Lung (tissue), 12 donors: ENCODE results near the gene ARHGAP20. TPM values are rescaled to one million over a fixed set of nuclear protein-coding genes. Genes with fewer than 3 reads are reported as not detected.

Experiments
- ATAC-seq: fragments of 200-7000 bp; cut with Tn5 transposase; one replicate; pipeline ENCODE4 v1.9.1; 2020; ENCODE audit warnings: moderate number of reproducible peaks; ENCODE audit not compliant: insufficient read depth, low FRiP score
- DNase-seq, 3 donors: peaks; one replicate each; pipeline ENCODE4 v3.0.0-alpha.2; 2013 to 2017
- H3K27ac ChIP-seq, 2 donors: one replicate each; pipeline ENCODE4 v1.5.1; 2013; ENCODE audit warnings: mild to moderate bottlenecking in 2 of 2, moderate library complexity in 2 of 2, control low read depth in 1 of 2, inconsistent platforms in 1 of 2, low read depth in 1 of 2, low read length in 1 of 2
- H3K27me3 ChIP-seq, 3 donors: one replicate each; pipeline ENCODE4 v1.5.1; 2013; ENCODE audit warnings: low read length in 2 of 3; ENCODE audit not compliant: control insufficient read depth in 3 of 3, insufficient read depth in 3 of 3
- H3K36me3 ChIP-seq, 4 donors: one replicate each; pipeline ENCODE4 v1.5.1; 2013; ENCODE audit warnings: low read length in 4 of 4, mild to moderate bottlenecking in 1 of 4, moderate library complexity in 1 of 4; ENCODE audit not compliant: control insufficient read depth in 4 of 4, insufficient read depth in 4 of 4
- H3K4me1 ChIP-seq, 5 donors: one replicate each; pipeline ENCODE4 v1.5.1; 2013; ENCODE audit warnings: low read length in 5 of 5, mild to moderate bottlenecking in 2 of 5, moderate library complexity in 1 of 5; ENCODE audit not compliant: control insufficient read depth in 5 of 5, insufficient read depth in 5 of 5
- H3K4me3 ChIP-seq: one replicate; pipeline ENCODE4 v1.5.1; 2013; ENCODE audit warnings: mild to moderate bottlenecking, control low read depth, moderate library complexity
- H3K9ac ChIP-seq, 2 donors: one replicate each; pipeline ENCODE4 v1.5.1; 2013; ENCODE audit warnings: low read length in 2 of 2, control low read depth in 1 of 2; ENCODE audit not compliant: insufficient read depth in 1 of 2
- H3K9me3 ChIP-seq, 4 donors: one replicate each; pipeline ENCODE4 v1.5.1; 2013; ENCODE audit warnings: low read length in 3 of 4, mild to moderate bottlenecking in 1 of 4, moderate library complexity in 1 of 4; ENCODE audit not compliant: control insufficient read depth in 4 of 4, insufficient read depth in 3 of 4
- CTCF ChIP-seq: IDR thresholded peaks from 2 replicates; pipeline ENCODE4 v1.5.1; 2012; ENCODE audit warnings: mild to moderate bottlenecking; ENCODE audit errors: control extremely low read depth, extremely low read depth
- WGBS, 2 donors: extraction: QIAGEN DNeasy Blood & Tissue Kit; methylation state at CpG; one replicate each; pipeline ENCODE4 v1.1.7; 2013; 5-methylcytosine and 5-hydroxymethylcytosine counted together
- polyA plus RNA-seq, 2 donors: library from polyadenylated mRNA; stranded (reverse); fragments of 200-250 nt; gene quantifications; one replicate each; pipeline ENCODE4 v1.2.1, GENCODE V29; 2013
- total RNA-seq, 2 donors: library from RNA; depleted of rRNA in 1 of 2; stranded (reverse); fragments of >200 nt in 1 of 2; gene quantifications; one replicate each; pipeline ENCODE4 v1.2.1, GENCODE V29; 2014 to 2021
- donor health status: control.
- donor health status: control.
- donor health status: Bipolar disorder and iron deficiency.
- donor health status: healthy.
- donor health status: DM: yes; HTN: yes; CAD: no.

ARHGAP20 gene
- total and polyA plus RNA-seq, 4 donors, result 0.67 to 20.9 (median 3.0) TPM

GRCh38 chr11:110606415-110606814, 105.8 kb downstream of the ARHGAP20 start:
- Histone ChIP-seq H3K9ac (no peak overlapping the region), H3K4me3 (no peak overlapping the region), H3K4me1 (peaks cover 0 to 10% (median 0%) of the 10 kb centered on the region in 5 donors), H3K27ac (no peak overlapping the region), H3K9me3 (no peaks in the 10 kb centered on the region), H3K36me3 (peaks cover 0 to 26% (median 13%) of the 10 kb centered on the region in 4 donors), H3K27me3 (no peaks in the 10 kb centered on the region)
- WGBS, 2 donors, result 73% methylated on average over 6 of the region's 6 CpGs
- DNase-seq, result peak in 2 of 3 donors; percentile 23 to 40
- no peak for TF ChIP-seq CTCF
- no peak for ATAC-seq

- no peak for TF ChIP-seq CTCF
- H3K36me3 ChIP-seq, result peaks cover 0 to 38% (median 14%) of the 10 kb centered on the region in 4 donors
- WGBS, 2 donors, result 89% methylated on average over 4 of the region's 4 CpGs
- peaks cover 0 to 9% (median 0%) of the 10 kb centered on the region in 5 donors for H3K4me1 ChIP-seq
- H3K27ac ChIP-seq, result no peak overlapping the region
- no peak overlapping the region for H3K9ac ChIP-seq
- H3K9me3 ChIP-seq, result peaks cover 0 to 9% (median 2%) of the 10 kb centered on the region in 4 donors
- ATAC-seq, result no peak
- peak; percentile 70 to 89 (median 89) for DNase-seq
- no peaks in the 10 kb centered on the region for H3K27me3 ChIP-seq
- H3K4me3 ChIP-seq, result no peak overlapping the region
Measured at GRCh38 chr11:110601936-110602335, 110.3 kb downstream of the ARHGAP20 start.

GRCh38 chr11:110600322-110600721, 111.9 kb downstream of the ARHGAP20 start:
- Histone ChIP-seq H3K9me3 (peaks cover 0 to 9% (median 2%) of the 10 kb centered on the region in 4 donors), H3K9ac (no peak overlapping the region), H3K4me1 (peaks cover 0 to 4% (median 0%) of the 10 kb centered on the region in 5 donors), H3K36me3 (peaks cover 0 to 38% (median 14%) of the 10 kb centered on the region in 4 donors), H3K27me3 (no peaks in the 10 kb centered on the region), H3K4me3 (no peak overlapping the region), H3K27ac (no peak overlapping the region)
- DNase-seq (no peak), ATAC-seq (no peak)
- TF ChIP-seq CTCF, result no peak
- 89 to 95% methylated on average over 4 of the region's 4 CpGs for WGBS, 2 donors

GRCh38 chr11:110599207-110599606, 113.0 kb downstream of the ARHGAP20 start:
- TF ChIP-seq CTCF, result no peak

More at GRCh38 chr11:110599207-110599606, 113.0 kb downstream of the ARHGAP20 start:
- H3K4me3 ChIP-seq, result no peak overlapping the region
- 97% methylated on average over 5 of the region's 5 CpGs for WGBS, 2 donors
- H3K36me3 ChIP-seq, result peaks cover 0 to 31% (median 11%) of the 10 kb centered on the region in 4 donors
- peaks cover 0 to 9% (median 2%) of the 10 kb centered on the region in 4 donors for H3K9me3 ChIP-seq
- no peak overlapping the region for H3K27ac ChIP-seq
- no peaks in the 10 kb centered on the region for H3K4me1 ChIP-seq
- DNase-seq, result no peak
- H3K27me3 ChIP-seq, result no peaks in the 10 kb centered on the region
- no peak overlapping the region for H3K9ac ChIP-seq
- no peak for ATAC-seq
